ENCODE results near the gene DSG3.

Gene DSG3

GRCh38 chr18:31401156-31402025, 46.1 kb upstream of the DSG3 start:
- Histone ChIP-seq H3K4ac (ENCODE audit: low read length) (no peak overlapping the region), H2BK15ac (ENCODE audit: low read length) (no peak overlapping the region), H4K91ac (ENCODE audit: low read depth, low read length, poor library complexity) (no peak overlapping the region), H3K36me3 (replicated peaks in 1 of 2; ENCODE audit: control insufficient read depth in 2 of 2, insufficient read depth in 2 of 2, low read length in 2 of 2) (no peaks in the 10 kb centered on the region), H3K27ac (replicated peaks; ENCODE audit: low read length) (no peak overlapping the region), H3K27me3 (ENCODE audit: control insufficient read depth in 3 of 3, insufficient read depth in 3 of 3, low read depth in 1 of 3, low read length in 3 of 3) (no peaks in the 10 kb centered on the region), H3K4me2 (ENCODE audit: insufficient read depth, low read length, poor library complexity, severe bottlenecking) (no peak overlapping the region), H3K4me1 (ENCODE audit: control insufficient read depth in 2 of 2, insufficient read depth in 1 of 2, low read depth in 1 of 2, low read length in 2 of 2) (no peaks in the 10 kb centered on the region), H3K14ac (ENCODE audit: low read length) (no peak overlapping the region), H4K8ac (ENCODE audit: low read depth, low read length) (no peak overlapping the region), H2BK12ac (ENCODE audit: low read length) (no peak overlapping the region), H2AFZ (ENCODE audit: low read length) (no peak overlapping the region), H2AK5ac (ENCODE audit: low read depth, low read length) (no peak overlapping the region), H3K4me3 (ENCODE audit: low read length in 2 of 2) (no peak overlapping the region), H3K9ac (ENCODE audit: low read depth, low read length, poor library complexity) (no peak overlapping the region), H3K79me1 (ENCODE audit: low read depth, low read length) (no peaks in the 10 kb centered on the region), H3K9me3 (replicated peaks in 1 of 2; ENCODE audit: control insufficient read depth in 2 of 2, insufficient read depth in 1 of 2, low read depth in 1 of 2, low read length in 2 of 2) (no peaks in the 10 kb centered on the region), H2BK5ac (ENCODE audit: low read length) (no peak overlapping the region), H2BK120ac (ENCODE audit: low read depth, low read length) (no peak overlapping the region), H3K18ac (ENCODE audit: low read length) (no peak overlapping the region), H3K23ac (ENCODE audit: low read depth, low read length, poor library complexity) (no peak overlapping the region)
- DNase-seq (ENCODE audit: low spot score), result no peak
- no CpG with 5 or more reads among the region's 6 CpGs for WGBS, 2 donors (ENCODE audit: extremely low coverage in 2 of 2, insufficient read length in 2 of 2, insufficient replicate concordance in 1 of 2)

DNA sequence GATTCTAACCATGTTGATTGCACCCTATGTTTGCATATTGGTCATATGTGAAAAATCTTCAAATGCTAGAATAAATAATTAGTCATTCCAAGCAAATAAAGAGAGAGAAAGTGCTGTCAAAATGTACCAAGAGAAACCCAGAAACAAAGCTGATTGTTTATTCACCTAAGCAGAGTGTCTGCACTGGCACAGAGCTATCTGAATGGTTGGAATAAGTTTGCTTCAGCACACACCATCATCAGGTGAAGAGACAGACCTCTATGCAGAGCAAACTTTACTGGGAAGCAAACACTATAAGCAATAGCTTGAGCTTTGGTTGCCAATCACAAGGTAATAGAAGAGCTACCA, 45.5 kb upstream of the DSG3 start:
- Histone ChIP-seq H3K9me3 (replicated peaks in 1 of 2; ENCODE audit: control insufficient read depth in 2 of 2, insufficient read depth in 1 of 2, low read depth in 1 of 2, low read length in 2 of 2) (no peaks in the 10 kb centered on the region), H3K23ac (ENCODE audit: low read depth, low read length, poor library complexity) (no peak overlapping the region), H3K4me1 (ENCODE audit: control insufficient read depth in 2 of 2, insufficient read depth in 1 of 2, low read depth in 1 of 2, low read length in 2 of 2) (no peaks in the 10 kb centered on the region), H2BK12ac (ENCODE audit: low read length) (no peak overlapping the region), H3K27ac (replicated peaks; ENCODE audit: low read length) (no peak overlapping the region), H2AK5ac (ENCODE audit: low read depth, low read length) (no peak overlapping the region), H3K14ac (ENCODE audit: low read length) (no peak overlapping the region), H3K4me2 (ENCODE audit: insufficient read depth, low read length, poor library complexity, severe bottlenecking) (no peak overlapping the region), H3K4ac (ENCODE audit: low read length) (no peak overlapping the region), H2BK5ac (ENCODE audit: low read length) (no peak overlapping the region), H2BK15ac (ENCODE audit: low read length) (no peak overlapping the region), H3K36me3 (replicated peaks in 1 of 2; ENCODE audit: control insufficient read depth in 2 of 2, insufficient read depth in 2 of 2, low read length in 2 of 2) (no peaks in the 10 kb centered on the region), H3K18ac (ENCODE audit: low read length) (no peak overlapping the region), H3K27me3 (ENCODE audit: control insufficient read depth in 3 of 3, insufficient read depth in 3 of 3, low read depth in 1 of 3, low read length in 3 of 3) (no peaks in the 10 kb centered on the region), H3K9ac (ENCODE audit: low read depth, low read length, poor library complexity) (no peak overlapping the region), H2BK120ac (ENCODE audit: low read depth, low read length) (no peak overlapping the region), H4K8ac (ENCODE audit: low read depth, low read length) (no peak overlapping the region), H4K91ac (ENCODE audit: low read depth, low read length, poor library complexity) (no peak overlapping the region), H3K4me3 (ENCODE audit: low read length in 2 of 2) (no peak overlapping the region), H2AFZ (ENCODE audit: low read length) (no peak overlapping the region), H3K79me1 (ENCODE audit: low read depth, low read length) (no peaks in the 10 kb centered on the region)
- DNase-seq (ENCODE audit: low spot score), result no peak

GRCh38 chr18:31403409-31403808, 44.1 kb upstream of the DSG3 start:
- Histone ChIP-seq H3K23ac (ENCODE audit: low read depth, low read length, poor library complexity) (no peak overlapping the region), H3K9ac (ENCODE audit: low read depth, low read length, poor library complexity) (no peak overlapping the region), H3K36me3 (replicated peaks in 1 of 2; ENCODE audit: control insufficient read depth in 2 of 2, insufficient read depth in 2 of 2, low read length in 2 of 2) (no peaks in the 10 kb centered on the region), H3K18ac (ENCODE audit: low read length) (no peak overlapping the region), H2BK15ac (ENCODE audit: low read length) (no peak overlapping the region), H4K8ac (ENCODE audit: low read depth, low read length) (no peak overlapping the region), H2AFZ (ENCODE audit: low read length) (no peak overlapping the region), H3K9me3 (replicated peaks in 1 of 2; ENCODE audit: control insufficient read depth in 2 of 2, insufficient read depth in 1 of 2, low read depth in 1 of 2, low read length in 2 of 2) (no peaks in the 10 kb centered on the region), H4K91ac (ENCODE audit: low read depth, low read length, poor library complexity) (no peak overlapping the region), H2BK12ac (ENCODE audit: low read length) (no peak overlapping the region), H3K4ac (ENCODE audit: low read length) (no peak overlapping the region), H2AK5ac (ENCODE audit: low read depth, low read length) (no peak overlapping the region), H3K14ac (ENCODE audit: low read length) (no peak overlapping the region), H3K27ac (replicated peaks; ENCODE audit: low read length) (no peak overlapping the region), H3K79me1 (ENCODE audit: low read depth, low read length) (no peaks in the 10 kb centered on the region), H3K4me2 (ENCODE audit: insufficient read depth, low read length, poor library complexity, severe bottlenecking) (no peak overlapping the region), H3K27me3 (ENCODE audit: control insufficient read depth in 3 of 3, insufficient read depth in 3 of 3, low read depth in 1 of 3, low read length in 3 of 3) (no peaks in the 10 kb centered on the region), H2BK5ac (ENCODE audit: low read length) (no peak overlapping the region), H2BK120ac (ENCODE audit: low read depth, low read length) (no peak overlapping the region), H3K4me3 (ENCODE audit: low read length in 2 of 2) (no peak overlapping the region), H3K4me1 (ENCODE audit: control insufficient read depth in 2 of 2, insufficient read depth in 1 of 2, low read depth in 1 of 2, low read length in 2 of 2) (no peaks in the 10 kb centered on the region)
- WGBS, 2 donors (ENCODE audit: extremely low coverage in 2 of 2, insufficient read length in 2 of 2, insufficient replicate concordance in 1 of 2), result no CpG with 5 or more reads among the region's 2 CpGs
- no peak for DNase-seq (ENCODE audit: low spot score)

GRCh38 chr18:31407649-31408048, 39.9 kb upstream of the DSG3 start:
- Histone ChIP-seq H2AK5ac (ENCODE audit: low read depth, low read length) (no peak overlapping the region), H2BK15ac (ENCODE audit: low read length) (no peak overlapping the region), H3K79me1 (ENCODE audit: low read depth, low read length) (no peaks in the 10 kb centered on the region), H3K9me3 (replicated peaks in 1 of 2; ENCODE audit: control insufficient read depth in 2 of 2, insufficient read depth in 1 of 2, low read depth in 1 of 2, low read length in 2 of 2) (no peaks in the 10 kb centered on the region), H3K4me1 (ENCODE audit: control insufficient read depth in 2 of 2, insufficient read depth in 1 of 2, low read depth in 1 of 2, low read length in 2 of 2) (no peaks in the 10 kb centered on the region), H2BK5ac (ENCODE audit: low read length) (no peak overlapping the region), H2AFZ (ENCODE audit: low read length) (no peak overlapping the region), H3K18ac (ENCODE audit: low read length) (no peak overlapping the region), H3K4ac (ENCODE audit: low read length) (no peak overlapping the region), H3K14ac (ENCODE audit: low read length) (no peak overlapping the region), H2BK12ac (ENCODE audit: low read length) (no peak overlapping the region), H3K9ac (ENCODE audit: low read depth, low read length, poor library complexity) (no peak overlapping the region), H4K8ac (ENCODE audit: low read depth, low read length) (no peak overlapping the region), H4K91ac (ENCODE audit: low read depth, low read length, poor library complexity) (no peak overlapping the region), H3K27me3 (ENCODE audit: control insufficient read depth in 3 of 3, insufficient read depth in 3 of 3, low read depth in 1 of 3, low read length in 3 of 3) (no peaks in the 10 kb centered on the region), H3K4me2 (ENCODE audit: insufficient read depth, low read length, poor library complexity, severe bottlenecking) (no peak overlapping the region), H3K36me3 (replicated peaks in 1 of 2; ENCODE audit: control insufficient read depth in 2 of 2, insufficient read depth in 2 of 2, low read length in 2 of 2) (no peaks in the 10 kb centered on the region), H2BK120ac (ENCODE audit: low read depth, low read length) (no peak overlapping the region), H3K4me3 (ENCODE audit: low read length in 2 of 2) (no peak overlapping the region), H3K23ac (ENCODE audit: low read depth, low read length, poor library complexity) (no peak overlapping the region), H3K27ac (replicated peaks; ENCODE audit: low read length) (no peak overlapping the region)
- no peak for DNase-seq (ENCODE audit: low spot score)
- no CpG with 5 or more reads among the region's 3 CpGs for WGBS, 2 donors (ENCODE audit: extremely low coverage in 2 of 2, insufficient read length in 2 of 2, insufficient replicate concordance in 1 of 2)
